ENCODE data around the gene PYROXD2.
A peak's percentile ranks its signal among the peaks of the same experiment; 100 is the strongest.
"Not testable (repeated sequence)": the region's sequence is repeated elsewhere in the genome, so short reads cannot be mapped to it uniquely, and the experiment has no call there.

Gene PYROXD2

GRCh38 chr10:98344589-98345038 is 70.4 kb downstream of the PYROXD2 start:
- DNase-seq (ENCODE audit: low read depth in 2 of 2), result peak; percentile 91 to 98
- TF ChIP-seq, protein P1, sequence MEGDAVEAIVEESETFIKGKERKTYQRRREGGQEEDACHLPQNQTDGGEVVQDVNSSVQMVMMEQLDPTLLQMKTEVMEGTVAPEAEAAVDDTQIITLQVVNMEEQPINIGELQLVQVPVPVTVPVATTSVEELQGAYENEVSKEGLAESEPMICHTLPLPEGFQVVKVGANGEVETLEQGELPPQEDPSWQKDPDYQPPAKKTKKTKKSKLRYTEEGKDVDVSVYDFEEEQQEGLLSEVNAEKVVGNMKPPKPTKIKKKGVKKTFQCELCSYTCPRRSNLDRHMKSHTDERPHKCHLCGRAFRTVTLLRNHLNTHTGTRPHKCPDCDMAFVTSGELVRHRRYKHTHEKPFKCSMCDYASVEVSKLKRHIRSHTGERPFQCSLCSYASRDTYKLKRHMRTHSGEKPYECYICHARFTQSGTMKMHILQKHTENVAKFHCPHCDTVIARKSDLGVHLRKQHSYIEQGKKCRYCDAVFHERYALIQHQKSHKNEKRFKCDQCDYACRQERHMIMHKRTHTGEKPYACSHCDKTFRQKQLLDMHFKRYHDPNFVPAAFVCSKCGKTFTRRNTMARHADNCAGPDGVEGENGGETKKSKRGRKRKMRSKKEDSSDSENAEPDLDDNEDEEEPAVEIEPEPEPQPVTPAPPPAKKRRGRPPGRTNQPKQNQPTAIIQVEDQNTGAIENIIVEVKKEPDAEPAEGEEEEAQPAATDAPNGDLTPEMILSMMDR (IDR thresholded peaks at IDR 0.05; ENCODE audit: low read depth, low read length), result no peak
- H3K4me3 ChIP-seq (replicated peaks in 1 of 2; ENCODE audit: low read depth in 2 of 2, low read length in 2 of 2), result no peak overlapping the region

DNA sequence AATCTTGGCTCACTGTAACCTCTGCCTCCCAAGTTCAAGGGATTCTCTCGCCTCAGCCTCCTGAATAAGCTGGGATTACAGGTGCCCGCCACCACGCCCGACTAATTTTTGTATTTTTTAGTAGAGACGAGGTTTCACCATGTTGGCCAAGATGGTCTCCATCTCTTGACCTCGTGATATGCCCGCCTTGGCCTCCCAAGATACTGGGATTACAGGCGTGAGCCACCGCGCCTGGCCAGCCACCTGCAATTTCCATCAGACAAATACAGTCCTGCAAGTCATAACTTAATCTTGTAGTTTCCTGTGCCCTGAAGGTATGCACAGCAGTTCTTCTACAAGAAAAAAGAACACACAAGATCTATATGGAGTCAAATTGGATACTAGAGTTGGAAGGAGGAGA is 73.3 kb downstream of the PYROXD2 start:
- DNase-seq (ENCODE audit: low read depth in 2 of 2); H3K4me3 ChIP-seq (replicated peaks in 1 of 2; ENCODE audit: low read depth in 2 of 2, low read length in 2 of 2): not testable (repeated sequence)

- no peak overlapping the region for H3K4me3 ChIP-seq (replicated peaks in 1 of 2; ENCODE audit: low read depth in 2 of 2, low read length in 2 of 2)
- DNase-seq (ENCODE audit: low read depth in 2 of 2), result peak in 1 of 2 donors; percentile 26
- TF ChIP-seq, protein P1 (IDR thresholded peaks at IDR 0.05; ENCODE audit: low read depth, low read length), result no peak
Observed at GRCh38 chr10:98340940-98341310, 74.1 kb downstream of the PYROXD2 start.

- H3K4me3 ChIP-seq (replicated peaks in 1 of 2; ENCODE audit: low read depth in 2 of 2, low read length in 2 of 2), result no peak overlapping the region
- DNase-seq (ENCODE audit: low read depth in 2 of 2), result peak; percentile 21 to 43
- TF ChIP-seq, protein P1 (IDR thresholded peaks at IDR 0.05; ENCODE audit: low read depth, low read length), result no peak
Observed at GRCh38 chr10:98340261-98340939, 74.6 kb downstream of the PYROXD2 start.

- no peak for DNase-seq (ENCODE audit: low read depth in 2 of 2)
- H3K4me3 ChIP-seq (replicated peaks in 1 of 2; ENCODE audit: low read depth in 2 of 2, low read length in 2 of 2), result no peak overlapping the region
- TF ChIP-seq, protein P1 (IDR thresholded peaks at IDR 0.05; ENCODE audit: low read depth, low read length), result no peak
Observed at GRCh38 chr10:98339799-98340198, 75.2 kb downstream of the PYROXD2 start.

DNA sequence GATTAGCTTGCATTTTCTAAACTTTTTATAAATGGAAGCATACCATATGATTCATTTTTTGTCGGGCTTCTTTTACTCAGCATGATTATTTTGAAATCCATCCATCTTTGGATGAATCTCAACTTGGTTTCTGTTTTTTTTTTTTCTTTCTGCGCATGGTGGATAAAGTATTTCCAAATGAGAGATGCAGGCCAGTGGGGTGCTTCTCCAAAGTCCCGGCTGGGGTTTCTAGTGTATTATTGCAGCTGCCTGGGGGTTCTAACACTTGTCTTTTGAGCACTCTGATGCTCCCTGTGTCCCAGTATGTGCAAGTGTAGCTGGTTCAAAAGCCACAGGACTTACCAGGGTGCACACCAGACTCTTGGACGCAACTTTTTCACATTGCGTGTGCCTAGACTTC is 76.1 kb downstream of the PYROXD2 start:
- H3K4me3 ChIP-seq (replicated peaks in 1 of 2; ENCODE audit: low read depth in 2 of 2, low read length in 2 of 2), result no peak overlapping the region
- TF ChIP-seq, protein P1 (IDR thresholded peaks at IDR 0.05; ENCODE audit: low read depth, low read length), result no peak
- DNase-seq (ENCODE audit: low read depth in 2 of 2), result peak in 1 of 2 donors; percentile 36

GRCh38 chr10:98338318-98338717 is 76.7 kb downstream of the PYROXD2 start:
- TF ChIP-seq, protein P1 (IDR thresholded peaks at IDR 0.05; ENCODE audit: low read depth, low read length), result no peak
- DNase-seq (ENCODE audit: low read depth in 2 of 2), result peak; percentile 38 to 43
- H3K4me3 ChIP-seq (replicated peaks in 1 of 2; ENCODE audit: low read depth in 2 of 2, low read length in 2 of 2), result no peak overlapping the region

Measured in cardiac fibroblast (primary cell).